Measurements from ENCODE around the gene ASPHD1.
"Not testable (repeated sequence)": the region's sequence is repeated elsewhere in the genome, so short reads cannot be mapped to it uniquely, and the experiment has no call there.

The ASPHD1 gene

DNA sequence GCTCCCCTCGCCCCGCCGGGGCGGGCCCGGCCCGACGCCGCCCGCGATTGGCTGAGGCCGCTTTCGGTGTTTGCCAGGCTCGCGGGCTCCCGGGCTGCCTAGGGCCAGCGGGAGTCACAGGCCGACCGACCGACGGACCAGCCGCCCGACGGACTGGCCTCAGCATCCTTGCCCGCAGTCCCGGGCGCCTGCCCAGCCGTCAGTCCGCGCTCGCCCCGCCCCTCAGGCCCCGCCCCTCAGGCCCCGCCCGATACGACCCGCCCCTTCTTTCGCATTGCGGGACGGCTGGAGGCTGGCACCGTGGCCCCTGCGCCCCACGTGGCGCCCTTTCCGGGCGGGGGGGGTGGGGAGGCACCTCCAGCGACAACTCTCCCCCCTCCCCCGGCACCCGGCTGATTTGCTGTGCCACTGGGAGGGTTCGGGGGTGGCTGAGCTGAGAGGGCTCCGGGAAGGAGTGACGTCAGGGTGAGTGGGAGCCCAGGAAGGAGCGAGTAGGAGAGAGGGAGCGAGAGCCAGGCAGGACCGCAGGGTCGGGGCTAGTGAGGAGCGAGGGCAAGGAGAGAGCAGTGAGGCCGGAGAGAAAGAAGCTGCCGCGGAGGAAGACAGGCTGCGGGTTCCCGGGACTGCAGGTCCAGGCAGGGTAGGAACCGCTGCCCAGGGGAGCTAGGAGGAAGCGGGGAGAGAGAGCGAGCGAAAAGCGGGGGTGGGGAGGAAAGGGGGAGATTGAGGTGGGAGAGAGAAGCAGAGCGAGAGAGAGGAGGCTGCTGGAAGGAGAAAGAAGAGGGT lies at the start of gene ASPHD1:
Gene ASPHD1, plus strand, starts transcription at position 387 of the 786 bp plus-strand sequence. CDS start 484 bp downstream, outside the sequence.
- DNase-seq = peak; percentile 38

GRCh38 chr16:29850998-29851397 lies 49.3 kb upstream of the ASPHD1 start:
- DNase-seq = no peak

DNA sequence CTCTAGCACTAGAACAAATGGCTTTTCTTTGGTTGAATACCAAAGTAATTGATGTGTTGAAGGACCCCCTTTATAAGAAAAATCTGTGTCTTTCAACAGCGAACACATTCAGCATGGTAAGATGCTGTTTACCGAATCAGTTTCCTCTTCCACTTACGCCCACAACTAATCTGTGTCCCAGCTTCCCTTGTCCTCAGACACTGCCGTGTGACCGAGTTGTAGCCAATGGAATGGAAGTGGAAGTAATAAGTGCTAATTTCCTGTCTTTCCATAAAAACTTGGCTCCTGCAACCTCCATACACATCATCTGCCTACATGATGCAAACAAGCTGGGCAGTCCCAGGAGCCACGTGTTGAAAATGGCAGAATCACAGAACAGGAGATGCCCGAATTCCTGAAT lies 47.6 kb upstream of the ASPHD1 start:
- no peak for DNase-seq

GRCh38 chr16:29854520-29855100 lies 45.7 kb upstream of the ASPHD1 start:
- no peak for DNase-seq

GRCh38 chr16:29857133-29857760 lies 43.0 kb upstream of the ASPHD1 start:
- peak; percentile 12 for DNase-seq

- no peak for DNase-seq
Observed at GRCh38 chr16:29858149-29858849, 42.0 kb upstream of the ASPHD1 start.

GRCh38 chr16:29858974-29859373 lies 41.3 kb upstream of the ASPHD1 start:
- DNase-seq = no peak

GRCh38 chr16:29860218-29860617 lies 40.1 kb upstream of the ASPHD1 start:
- DNase-seq = no peak

DNA sequence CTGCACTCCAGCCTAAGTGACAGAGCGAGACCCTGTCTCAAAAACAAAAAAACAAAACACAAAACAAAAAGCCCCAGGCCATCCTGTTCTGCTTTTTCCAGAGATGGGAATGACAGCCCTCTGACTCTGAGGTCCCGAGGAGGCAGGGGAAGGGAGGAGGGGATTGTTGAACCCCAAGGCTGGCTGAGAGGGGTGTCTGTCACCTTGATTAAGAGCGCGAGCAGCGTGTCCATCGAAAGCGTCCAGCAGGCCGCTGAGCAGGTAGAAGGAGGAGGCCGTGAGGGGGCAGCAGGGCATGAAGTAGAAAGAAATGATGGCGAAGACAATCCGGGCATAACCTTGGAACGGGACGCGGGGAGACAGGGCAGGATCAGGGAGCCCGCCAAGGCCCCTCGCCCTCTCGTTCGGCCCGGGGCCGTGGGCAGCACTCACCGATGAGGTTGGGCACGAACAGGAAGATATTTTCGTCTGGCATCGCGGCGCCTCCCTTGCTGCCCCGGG lies 37.9 kb upstream of the ASPHD1 start:
- DNase-seq = no peak

DNA sequence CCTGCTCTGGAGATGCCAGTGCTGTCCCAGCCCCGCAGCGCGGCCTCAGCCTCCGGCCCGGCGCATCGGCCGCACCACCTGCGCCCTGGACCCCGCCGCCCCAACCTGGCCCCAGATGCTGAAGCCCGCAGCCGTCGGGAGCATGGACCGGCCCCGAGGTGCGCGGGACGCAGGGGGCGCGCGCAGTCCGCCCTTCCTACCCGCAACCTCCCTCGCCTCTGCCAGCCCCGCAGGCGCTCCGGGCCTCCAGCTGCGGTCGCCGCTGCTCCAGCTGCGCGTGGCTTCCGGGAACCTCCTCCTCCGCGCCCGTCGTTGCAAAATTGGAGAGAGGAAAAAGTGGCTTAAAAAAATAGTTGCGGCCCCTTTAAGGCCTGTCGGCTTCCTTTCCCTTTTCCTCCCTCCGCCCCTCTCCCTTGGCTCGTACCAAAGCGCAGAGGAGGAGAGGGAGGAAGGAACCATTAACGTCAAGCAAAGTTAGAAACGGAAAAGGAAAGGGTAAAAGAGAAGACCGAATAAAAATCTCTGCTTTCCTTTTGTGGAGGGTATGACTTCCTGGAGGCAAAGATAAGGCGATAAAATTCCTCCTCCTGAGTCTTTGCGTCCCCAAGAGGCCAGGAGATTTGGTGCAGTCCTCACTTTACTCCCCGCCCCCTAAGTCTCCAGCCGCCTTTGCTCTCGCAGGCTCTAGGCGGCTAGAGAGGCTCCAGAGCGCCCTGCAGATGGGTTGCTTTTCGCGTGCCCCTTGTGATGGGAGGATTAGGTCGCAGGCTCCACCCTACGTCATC lies 37.2 kb upstream of the ASPHD1 start, which contains the start of gene CDIPT:
Gene CDIPT, minus strand, starts transcription at position 343 of the 785 bp plus-strand sequence. CDS start 369 bp downstream, outside the sequence.
- DNase-seq = peak; percentile 83

DNA sequence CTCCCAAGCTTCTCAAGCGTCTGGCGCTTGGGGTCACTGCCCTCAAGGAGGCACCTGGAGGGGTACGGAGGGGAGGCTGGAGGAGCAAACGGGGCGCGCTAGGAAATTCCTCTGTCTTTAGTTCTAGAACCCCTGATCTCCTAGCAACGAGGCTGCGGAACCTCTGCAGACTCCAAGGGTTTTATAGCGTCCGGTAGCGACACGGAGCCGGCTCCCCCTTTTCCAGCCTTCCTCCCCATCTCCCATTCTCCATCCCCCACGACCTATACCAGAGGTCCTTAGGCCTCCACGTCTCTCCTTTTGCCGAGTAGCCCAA lies 36.7 kb upstream of the ASPHD1 start:
- DNase-seq = no peak

GRCh38 chr16:29864205-29864604 lies 36.1 kb upstream of the ASPHD1 start:
- DNase-seq = no peak

GRCh38 chr16:29868396-29869009 lies 31.8 kb upstream of the ASPHD1 start:
- no peak for DNase-seq

DNA sequence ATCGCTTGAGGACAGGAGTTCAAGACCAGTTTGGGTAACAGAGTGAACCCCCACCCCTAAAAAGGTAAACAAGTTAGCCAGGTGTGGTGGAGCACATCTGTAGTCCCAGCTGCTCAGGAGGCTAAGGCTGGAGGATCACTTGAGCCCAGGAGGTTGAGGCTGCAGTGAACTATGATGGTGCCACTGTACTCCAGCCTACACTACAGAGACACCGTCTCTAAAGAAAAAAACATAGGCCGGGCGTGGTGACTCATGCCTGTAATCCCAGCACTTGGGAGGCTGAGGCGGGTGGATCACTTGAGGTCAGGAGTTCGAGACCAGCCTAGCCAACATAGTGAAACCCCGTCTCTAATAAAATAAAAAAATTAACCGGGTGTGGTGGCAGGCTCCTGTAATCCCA lies 31.2 kb upstream of the ASPHD1 start:
- not testable (repeated sequence) for DNase-seq

- DNase-seq = no peak
Observed at GRCh38 chr16:29871822-29872546, 28.3 kb upstream of the ASPHD1 start.

DNA sequence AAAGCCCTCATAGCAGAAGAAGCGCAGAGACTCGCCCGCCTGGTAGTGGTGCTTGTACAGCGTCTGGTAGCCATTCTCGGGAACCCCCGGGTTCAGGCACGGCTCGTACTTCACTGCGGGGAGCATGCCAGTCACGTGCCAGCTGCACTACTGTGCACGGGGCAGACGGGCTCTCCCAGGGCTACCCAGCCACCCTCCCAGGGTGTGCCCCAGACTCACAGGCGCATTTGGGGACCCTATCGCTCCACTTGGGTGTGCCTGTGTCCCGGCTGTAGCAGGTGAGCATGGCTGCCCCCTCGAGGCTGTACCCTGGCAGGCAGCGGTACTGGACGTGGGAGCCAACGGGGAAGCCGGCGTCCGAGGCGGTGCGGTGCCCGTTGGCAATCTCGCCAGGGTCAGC lies 27.0 kb upstream of the ASPHD1 start:
- DNase-seq = no peak

GRCh38 chr16:29875206-29875605 lies 25.1 kb upstream of the ASPHD1 start:
- no peak for DNase-seq

GRCh38 chr16:29876217-29876593 lies 24.1 kb upstream of the ASPHD1 start:
- DNase-seq = no peak

DNA sequence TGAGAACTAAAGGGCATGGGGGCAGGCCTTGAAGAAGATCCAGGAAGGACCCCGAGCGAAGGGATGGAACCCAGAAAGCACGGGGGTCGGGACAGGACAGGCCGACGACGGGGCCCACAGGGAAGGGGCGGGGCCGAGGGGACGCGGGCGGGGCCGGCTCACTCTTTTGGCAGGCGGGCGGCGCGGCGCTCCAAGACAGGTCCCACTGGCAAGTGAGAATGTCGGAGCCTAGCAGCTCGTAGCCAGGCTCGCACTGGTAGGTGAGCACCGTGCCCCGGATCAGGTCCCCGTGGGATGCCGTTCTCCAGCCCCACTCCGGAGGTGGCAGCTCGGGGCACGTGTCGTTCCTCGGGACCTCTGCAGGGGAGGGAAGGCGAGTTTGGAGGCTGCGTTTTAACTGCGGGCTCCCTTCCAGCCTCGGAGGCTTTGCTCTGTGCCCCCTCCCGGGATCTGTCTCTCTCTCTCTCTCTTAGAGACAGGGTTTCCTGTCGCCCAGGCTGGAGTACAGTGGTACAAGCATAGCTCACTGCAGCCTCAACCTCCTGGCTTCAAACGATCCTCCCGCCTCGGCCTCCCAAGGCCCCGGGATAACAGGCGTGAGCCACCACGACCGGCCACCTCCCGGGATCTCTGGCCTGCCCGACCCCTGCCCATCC lies 23.6 kb upstream of the ASPHD1 start:
- DNase-seq = no peak

GRCh38 chr16:29877266-29877961 lies 22.9 kb upstream of the ASPHD1 start:
- DNase-seq = no peak

All from NCI-H1694 treated with DMSO at 0.1 percent for 48 hours (cell line).